Upper lobe of right lung (tissue), 1 donor: Measurements from ENCODE around the gene NSD2. TPM values are rescaled to one million over a fixed set of nuclear protein-coding genes. Genes with fewer than 3 reads are reported as not detected.

Source experiments
- ATAC-seq: fragments of 200-7000 bp; cut with Tn5 transposase; one replicate; pipeline ENCODE4 v1.9.1; 2020; ENCODE audit warnings: mild to moderate bottlenecking, moderate library complexity
- DNase-seq: peaks from one replicate; pipeline ENCODE4 v3.0.0-alpha.2; 2020
- H3K27ac ChIP-seq: fragments of 200-600 bp; one replicate; pipeline ENCODE4 v1.8.0; 2022
- H3K27me3 ChIP-seq: fragments of 200-600 bp; one replicate; pipeline ENCODE4 v1.8.0; 2022; ENCODE audit warnings: mild to moderate bottlenecking
- H3K36me3 ChIP-seq: fragments of 200-600 bp; one replicate; pipeline ENCODE4 v1.8.0; 2022
- H3K4me1 ChIP-seq: fragments of 200-600 bp; one replicate; pipeline ENCODE4 v1.8.0; 2022
- H3K4me3 ChIP-seq: fragments of 200-600 bp; one replicate; pipeline ENCODE4 v1.8.0; 2022; ENCODE audit warnings: mild to moderate bottlenecking
- H3K9me3 ChIP-seq: fragments of 200-600 bp; one replicate; pipeline ENCODE4 v1.8.0; 2022
- intact Hi-C: fragments of 100-400 bp; cut with DNase I; formaldehyde crosslinking; loops from one replicate; pipeline ENCODE4 v1.11.0; 2022
- long read RNA-seq: library from polyadenylated mRNA; unstranded; transcript quantifications from one replicate; pipeline ENCODE4 v2.0.0, GENCODE V29; 2021
- total RNA-seq: library from RNA; stranded (reverse); fragmentation: NEBNext Ultra II Directional; extraction: Animal tissue kit (Norgen Biotek cat#: 25700); gene quantifications from one replicate; pipeline ENCODE4 v1.2.1, GENCODE V29; 2021
- TF ChIP-seq, protein P1 (sequence below): fragments of 200-600 bp; IDR thresholded peaks from one replicate; pipeline ENCODE4 v1.8.0; 2022; ENCODE audit warnings: antibody characterized with exemption
- donor health status: DM: no; HTN: yes; CAD: no; lungs with severe emphysema.

NSD2 gene
- 45.2 TPM for total RNA-seq
- long read RNA-seq, full-length matches to known transcripts: 7 of 36 reads
- long read RNA-seq, partial matches to known transcripts: 11 of 36 reads
- long read RNA-seq, other reads (novel, unspliced or antisense): 18 of 36 reads

DNA sequence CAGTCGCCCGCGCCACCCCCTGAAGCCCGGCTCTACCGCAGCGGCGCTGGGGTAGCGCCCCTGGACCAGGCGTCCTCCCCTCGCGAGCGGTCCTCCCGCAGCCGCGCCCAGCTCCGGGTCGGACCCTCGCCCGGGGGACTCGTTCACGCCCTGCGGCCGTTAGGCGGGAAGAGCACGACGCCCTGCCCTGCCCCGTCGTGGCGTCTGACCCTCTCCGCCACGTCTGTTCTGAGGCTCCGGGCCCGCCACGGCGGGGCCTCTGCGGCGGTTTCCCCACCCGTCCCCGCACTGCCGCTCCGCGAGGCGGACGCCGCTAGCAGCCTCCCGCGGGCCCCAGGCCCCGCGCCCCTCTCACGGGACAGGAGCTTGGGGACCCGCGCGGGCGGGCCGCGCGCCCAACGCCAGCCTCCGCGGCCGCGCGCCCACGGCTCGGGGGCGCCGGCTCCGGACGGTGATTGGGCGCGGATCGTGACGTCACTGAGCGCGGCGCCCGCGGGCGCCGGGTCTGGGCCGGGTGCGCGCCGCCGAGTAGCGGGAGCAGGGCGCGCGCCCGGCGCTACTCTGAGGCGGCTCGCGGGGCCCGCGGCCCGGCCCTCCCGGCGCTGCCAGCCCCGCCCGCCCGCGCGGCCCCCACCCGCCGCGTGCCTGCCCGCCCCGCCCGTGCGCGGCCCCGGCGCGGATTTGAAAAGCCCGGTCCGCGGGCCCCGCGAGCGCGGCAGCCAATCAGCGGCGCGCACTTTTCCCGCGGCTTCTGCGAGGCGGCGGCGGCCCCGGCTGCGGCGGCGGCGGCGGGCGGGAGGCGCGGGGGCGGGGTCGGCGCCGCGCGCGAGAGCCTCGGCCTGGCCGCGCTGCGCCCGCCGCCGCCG lies at the start of gene NSD2:
Gene NSD2 (plus strand): TSS at position 816 of the 866 bp plus-strand sequence. CDS start 29,262 bp downstream, outside the sequence.
- ATAC-seq: peak; percentile 86
- intact Hi-C loops: no loop called here
- TF ChIP-seq, protein P1, sequence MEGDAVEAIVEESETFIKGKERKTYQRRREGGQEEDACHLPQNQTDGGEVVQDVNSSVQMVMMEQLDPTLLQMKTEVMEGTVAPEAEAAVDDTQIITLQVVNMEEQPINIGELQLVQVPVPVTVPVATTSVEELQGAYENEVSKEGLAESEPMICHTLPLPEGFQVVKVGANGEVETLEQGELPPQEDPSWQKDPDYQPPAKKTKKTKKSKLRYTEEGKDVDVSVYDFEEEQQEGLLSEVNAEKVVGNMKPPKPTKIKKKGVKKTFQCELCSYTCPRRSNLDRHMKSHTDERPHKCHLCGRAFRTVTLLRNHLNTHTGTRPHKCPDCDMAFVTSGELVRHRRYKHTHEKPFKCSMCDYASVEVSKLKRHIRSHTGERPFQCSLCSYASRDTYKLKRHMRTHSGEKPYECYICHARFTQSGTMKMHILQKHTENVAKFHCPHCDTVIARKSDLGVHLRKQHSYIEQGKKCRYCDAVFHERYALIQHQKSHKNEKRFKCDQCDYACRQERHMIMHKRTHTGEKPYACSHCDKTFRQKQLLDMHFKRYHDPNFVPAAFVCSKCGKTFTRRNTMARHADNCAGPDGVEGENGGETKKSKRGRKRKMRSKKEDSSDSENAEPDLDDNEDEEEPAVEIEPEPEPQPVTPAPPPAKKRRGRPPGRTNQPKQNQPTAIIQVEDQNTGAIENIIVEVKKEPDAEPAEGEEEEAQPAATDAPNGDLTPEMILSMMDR: no peak

DNA sequence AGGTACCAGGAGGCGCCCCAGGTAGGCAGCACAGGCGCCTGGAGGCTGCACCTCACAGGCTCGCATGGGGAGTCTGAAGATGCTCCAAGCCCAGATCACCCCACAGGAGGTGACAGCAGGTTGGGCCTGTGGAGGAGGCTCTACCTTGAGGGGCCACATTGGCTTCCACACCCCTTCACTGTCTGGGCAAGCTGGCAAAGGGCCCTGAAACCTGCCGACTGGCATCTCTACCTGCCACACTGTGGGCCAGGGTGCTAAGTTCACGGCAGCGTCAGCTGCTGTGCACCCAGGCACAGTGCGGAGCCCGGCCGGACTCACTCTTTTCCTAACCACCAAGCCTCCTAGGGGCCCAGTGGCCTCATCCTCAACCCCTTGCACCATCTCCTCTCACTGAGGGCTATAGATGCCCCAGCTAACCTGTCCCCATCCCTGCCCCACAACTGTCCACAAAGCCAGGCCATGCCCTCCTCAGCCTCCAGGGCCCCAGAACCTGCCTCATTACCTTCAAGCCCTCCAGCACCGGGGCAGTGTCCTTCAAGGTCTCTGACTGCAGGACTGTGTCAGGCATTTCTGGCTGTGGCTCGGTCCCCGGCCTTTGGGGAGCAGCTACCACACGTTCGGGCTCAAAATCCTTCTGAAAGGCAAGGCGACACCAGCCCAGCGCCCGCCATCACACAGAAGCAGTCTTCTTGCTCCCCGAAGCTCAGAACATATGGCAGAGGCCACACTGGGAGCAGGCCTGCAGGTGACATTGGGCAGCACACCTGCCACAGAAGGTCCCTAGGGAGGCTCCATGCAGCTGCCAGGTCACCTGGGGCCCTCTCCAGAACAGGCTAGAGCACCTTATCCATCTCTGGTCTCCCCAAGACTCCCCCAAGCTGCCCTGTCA lies 49.3 kb upstream of the NSD2 start:
- no peak overlapping the region for H3K27ac ChIP-seq
- no peaks in the 10 kb centered on the region for H3K4me1 ChIP-seq
- no peak overlapping the region for H3K4me3 ChIP-seq
- TF ChIP-seq, protein P1: no peak
- peaks cover 80% of the 10 kb centered on the region for H3K36me3 ChIP-seq
- H3K9me3 ChIP-seq: no peaks in the 10 kb centered on the region
- ATAC-seq (no peak), DNase-seq (no peak)
- intact Hi-C loops: no loop called here
- no peaks in the 10 kb centered on the region for H3K27me3 ChIP-seq

More for the DNA sequence above, at the start of gene NSD2:
- DNase-seq: peak; percentile 95
- Histone ChIP-seq H3K27ac (peak within 1 kb of the TSS; percentile 97), H3K9me3 (no peaks in the 10 kb centered on the region), H3K36me3 (no peaks in the 10 kb centered on the region), H3K4me1 (peaks cover 18% of the 10 kb centered on the region), H3K4me3 (peak within 1 kb of the TSS; percentile 91), H3K27me3 (no peaks in the 10 kb centered on the region)

DNA sequence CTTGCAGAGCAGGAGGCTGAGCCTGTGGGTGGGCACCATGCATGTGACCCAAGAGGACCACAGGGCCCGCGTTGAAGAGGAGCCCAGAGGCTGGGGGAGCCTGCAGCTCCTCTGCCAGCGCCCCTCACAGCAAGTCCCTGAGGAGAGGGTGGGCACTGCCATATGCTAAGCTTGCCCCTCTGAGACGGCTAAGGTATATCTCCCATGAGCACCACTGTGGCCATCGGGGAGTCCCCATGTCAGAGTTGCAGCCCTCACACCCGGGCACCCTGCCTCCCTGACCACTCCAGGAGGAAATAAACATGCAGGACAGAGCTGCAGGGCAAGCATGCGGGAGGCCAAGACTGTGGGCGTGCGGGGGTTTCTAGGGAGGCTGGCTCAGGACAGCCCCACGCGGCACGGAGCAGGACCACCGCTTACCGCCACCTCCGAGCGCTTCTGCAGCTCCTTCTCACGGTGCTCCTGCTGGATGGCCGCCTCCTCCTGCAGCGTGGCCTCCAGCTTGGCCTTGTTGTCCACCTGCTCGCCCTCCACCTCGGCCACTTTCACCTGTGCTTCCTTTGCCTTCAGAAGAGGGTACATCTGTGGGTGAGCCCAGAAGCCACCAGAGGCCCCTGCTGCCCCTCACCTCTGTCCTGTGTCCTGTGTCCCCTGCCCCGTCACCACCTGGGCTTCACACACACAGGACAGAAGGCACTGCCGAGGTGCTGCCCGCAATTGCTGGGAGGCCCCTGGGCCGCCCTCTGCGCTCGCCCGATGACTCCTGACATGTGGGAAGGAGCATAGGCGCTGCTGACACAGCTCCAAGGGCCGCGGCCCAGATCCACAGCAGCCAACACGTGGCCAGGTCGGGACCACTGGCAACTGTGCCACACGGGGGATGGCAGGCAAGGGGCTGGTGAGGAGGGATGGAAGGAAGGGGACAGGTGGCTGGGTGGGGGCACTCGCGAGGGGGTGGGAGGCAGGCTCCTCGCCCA lies 48.3 kb upstream of the NSD2 start:
- peaks cover 71% of the 10 kb centered on the region for H3K36me3 ChIP-seq
- peak; percentile 9 for ATAC-seq
- DNase-seq: no peak
- TF ChIP-seq, protein P1: no peak
- no peak overlapping the region for H3K4me3 ChIP-seq
- intact Hi-C loops: no loop called here
- no peaks in the 10 kb centered on the region for H3K9me3 ChIP-seq
- H3K27ac ChIP-seq: no peak overlapping the region
- no peaks in the 10 kb centered on the region for H3K27me3 ChIP-seq
- H3K4me1 ChIP-seq: no peaks in the 10 kb centered on the region

DNA sequence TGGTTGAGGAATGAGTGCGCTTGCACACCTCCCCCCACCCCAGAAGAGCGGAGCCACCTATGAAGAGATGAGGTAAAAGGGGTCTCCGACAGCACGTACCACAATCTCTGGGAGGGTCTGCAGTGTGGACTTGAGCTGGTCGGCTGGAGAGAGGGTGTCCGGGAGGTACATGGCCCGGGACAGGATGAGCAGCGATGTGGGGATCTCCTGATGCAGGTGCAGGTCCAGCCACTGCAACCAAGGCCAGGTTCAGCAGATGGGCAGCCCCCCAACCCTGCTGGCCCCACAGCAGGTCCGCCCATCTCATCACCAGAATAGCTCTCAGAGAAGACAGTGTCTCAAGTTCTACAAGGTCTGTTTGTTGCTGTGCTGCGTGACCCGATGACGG lies 47.7 kb upstream of the NSD2 start:
- ATAC-seq: no peak

More for the DNA sequence above, 47.7 kb upstream of the NSD2 start:
- intact Hi-C loops: no loop called here
- no peak overlapping the region for H3K27ac ChIP-seq
- TF ChIP-seq, protein P1: no peak
- no peaks in the 10 kb centered on the region for H3K4me1 ChIP-seq
- no peak for DNase-seq
- no peak overlapping the region for H3K4me3 ChIP-seq
- peaks cover 64% of the 10 kb centered on the region for H3K36me3 ChIP-seq
- H3K9me3 ChIP-seq: no peaks in the 10 kb centered on the region
- no peaks in the 10 kb centered on the region for H3K27me3 ChIP-seq
